OCI-LY3 (cell line): ENCODE measurements around the gene KRT10.

Experiments
- H2AFZ ChIP-seq: fragments of 200-600, 300-600 bp; shearing (Covaris generic); 2 replicates; pipeline ENCODE4 v1.6.0; 2014; ENCODE audit warnings: antibody characterized with exemption, low read depth, low read length
- H3K27ac ChIP-seq: fragments of 200-600, 300-600 bp; sonication (generic); 2 replicates; pipeline ENCODE4 v1.5.1; 2014; ENCODE audit warnings: mild to moderate bottlenecking, low read length, moderate library complexity, mixed read lengths
- H3K27me3 ChIP-seq: fragments of 200-600, 300-600 bp; sonication (generic); 2 replicates; pipeline ENCODE4 v1.6.1; 2014; ENCODE audit warnings: low read depth, low read length, mixed read lengths
- H3K36me3 ChIP-seq: fragments of 200-600, 300-600 bp; sonication (generic); replicated peaks from 2 replicates; pipeline ENCODE3; 2014; ENCODE audit warnings: low read depth, low read length, mixed read lengths
- H3K4me1 ChIP-seq: fragments of 300-600, 200-600 bp; sonication (generic); 2 replicates; pipeline ENCODE4 v1.6.1; 2014; ENCODE audit warnings: low read length, mixed read lengths
- H3K4me2 ChIP-seq: fragments of 200-600, 300-600 bp; sonication (generic); 2 replicates; pipeline ENCODE4 v1.6.1; 2014; ENCODE audit warnings: low read length, mixed read lengths
- H3K4me3 ChIP-seq: fragments of 300-600, 200-600 bp; sonication (generic); 2 replicates; pipeline ENCODE4 v1.5.1; 2014; ENCODE audit warnings: antibody characterized with exemption, mild to moderate bottlenecking, low read length, moderate library complexity
- H3K79me2 ChIP-seq: fragments of 300-600, 200-600 bp; shearing (Covaris generic); 2 replicates; pipeline ENCODE4 v1.6.1; 2014; ENCODE audit warnings: mild to moderate bottlenecking, low read length, mixed read lengths
- H3K9ac ChIP-seq: fragments of 300-600, 200-600 bp; shearing (Covaris generic); 2 replicates; pipeline ENCODE4 v1.6.0; 2014; ENCODE audit warnings: mild to moderate bottlenecking, low read length, moderate library complexity
- H3K9me3 ChIP-seq: fragments of 200-600, 300-600 bp; shearing (Covaris generic); 2 replicates; pipeline ENCODE4 v1.6.1; 2014; ENCODE audit warnings: low read length, mixed read lengths; ENCODE audit not compliant: insufficient read depth
- H4K20me1 ChIP-seq: fragments of 200-600, 300-600 bp; sonication (generic); 2 replicates; pipeline ENCODE4 v1.6.1; 2016; ENCODE audit warnings: low read length, mixed read lengths; ENCODE audit not compliant: insufficient read depth
- CTCF ChIP-seq: fragments of 200-600, 300-600 bp; sonication (generic); IDR thresholded peaks from 2 replicates; pipeline ENCODE4 v1.5.1; 2014; ENCODE audit warnings: antibody characterized with exemption, low read length, low read depth
- EZH2phosphoT487 ChIP-seq: fragments of 200-600 bp; shearing (Covaris generic); IDR thresholded peaks from 2 replicates; pipeline ENCODE4 v1.6.1; 2018; ENCODE audit warnings: antibody characterized with exemption, mixed run types, low read depth

Gene KRT10

GRCh38 chr17:40796846-40797245 lies 25.6 kb downstream of the KRT10 start:
- Histone ChIP-seq H3K4me1 (peaks cover 40% of the 10 kb centered on the region), H2AFZ (no peak overlapping the region), H3K9ac (no peak overlapping the region), H3K4me2 (no peak overlapping the region), H3K4me3 (no peak overlapping the region), H3K36me3 (no peaks in the 10 kb centered on the region), H3K27ac (no peak overlapping the region), H3K9me3 (no peaks in the 10 kb centered on the region), H4K20me1 (no peaks in the 10 kb centered on the region), H3K79me2 (no peaks in the 10 kb centered on the region), H3K27me3 (peaks cover 17% of the 10 kb centered on the region; the same call in 1 of the 2 replicates)
- TF ChIP-seq EZH2phosphoT487 (no peak), CTCF (no peak)

- no peak for TF ChIP-seq EZH2phosphoT487
- Histone ChIP-seq H3K36me3 (no peaks in the 10 kb centered on the region), H3K9me3 (no peaks in the 10 kb centered on the region), H3K27ac (no peak overlapping the region; the same call in 1 of the 2 replicates), H3K79me2 (no peaks in the 10 kb centered on the region), H3K4me2 (peak overlapping the region; percentile 38), H3K27me3 (peaks cover 4% of the 10 kb centered on the region; the same call in 1 of the 2 replicates), H3K4me1 (peaks cover 35% of the 10 kb centered on the region), H3K4me3 (no peak overlapping the region), H2AFZ (peak overlapping the region; percentile 73; the same call in 1 of the 2 replicates), H3K9ac (no peak overlapping the region), H4K20me1 (no peaks in the 10 kb centered on the region)
These were observed 27.3 kb downstream of the KRT10 start for GRCh38 chr17:40795019-40795667.

GRCh38 chr17:40794466-40794865 lies 27.9 kb downstream of the KRT10 start:
- no peak overlapping the region for H2AFZ ChIP-seq
- TF ChIP-seq EZH2phosphoT487 = no peak
- no peak for TF ChIP-seq CTCF
- H3K4me3 ChIP-seq = no peak overlapping the region
- no peak overlapping the region; the same call in 1 of the 2 replicates for H3K27ac ChIP-seq
- H3K4me2 ChIP-seq = peak overlapping the region; percentile 47
- no peaks in the 10 kb centered on the region for H3K9me3 ChIP-seq
- H3K9ac ChIP-seq = no peak overlapping the region
- H3K79me2 ChIP-seq = no peaks in the 10 kb centered on the region
- H4K20me1 ChIP-seq = no peaks in the 10 kb centered on the region
- peaks cover 1% of the 10 kb centered on the region; the same call in 1 of the 2 replicates for H3K27me3 ChIP-seq
- H3K36me3 ChIP-seq = no peaks in the 10 kb centered on the region
- H3K4me1 ChIP-seq = peaks cover 34% of the 10 kb centered on the region

- Histone ChIP-seq H3K4me3 (no peak overlapping the region), H3K36me3 (no peaks in the 10 kb centered on the region), H2AFZ (no peak overlapping the region), H3K27ac (no peak overlapping the region), H3K9ac (no peak overlapping the region), H3K79me2 (no peaks in the 10 kb centered on the region), H3K4me1 (peaks cover 34% of the 10 kb centered on the region), H3K27me3 (no peaks in the 10 kb centered on the region), H3K4me2 (peak overlapping the region; percentile 47), H4K20me1 (no peaks in the 10 kb centered on the region), H3K9me3 (no peaks in the 10 kb centered on the region)
- TF ChIP-seq EZH2phosphoT487 (no peak), CTCF (no peak)
These were observed 28.6 kb downstream of the KRT10 start for GRCh38 chr17:40793832-40794231.
